ENCODE measurements around the gene TOR2A.

The TOR2A gene

GRCh38 chr9:127732444-127732843, 2.6 kb downstream of the TOR2A start:
- Histone ChIP-seq H3K4me3 (ENCODE audit: low read length) (no peak overlapping the region), H3K9me3 (ENCODE audit: insufficient read depth, low read length) (no peaks in the 10 kb centered on the region), H3K36me3 (replicated peaks; ENCODE audit: low read depth, low read length) (no peaks in the 10 kb centered on the region), H3K27me3 (ENCODE audit: low read depth, low read length) (no peaks in the 10 kb centered on the region), H3K4me1 (ENCODE audit: low read length) (peaks cover 13% of the 10 kb centered on the region), H2AFZ (ENCODE audit: low read depth, low read length) (no peak overlapping the region), H4K20me1 (ENCODE audit: insufficient read depth, low read length) (no peaks in the 10 kb centered on the region), H3K9ac (ENCODE audit: low read length) (no peak overlapping the region), H3K27ac (ENCODE audit: low read length) (no peak overlapping the region), H3K79me2 (ENCODE audit: low read length) (no peaks in the 10 kb centered on the region), H3K4me2 (ENCODE audit: low read length) (no peak overlapping the region)
- TF ChIP-seq CTCF (IDR thresholded peaks at IDR 0.05; ENCODE audit: low read depth, low read length) (no peak), EZH2phosphoT487 (IDR thresholded peaks at IDR 0.05; ENCODE audit: low read depth) (no peak)

- Histone ChIP-seq H3K36me3 (replicated peaks; ENCODE audit: low read depth, low read length) (no peaks in the 10 kb centered on the region), H3K9ac (ENCODE audit: low read length) (no peak overlapping the region), H3K4me2 (ENCODE audit: low read length) (no peak overlapping the region), H3K79me2 (ENCODE audit: low read length) (no peaks in the 10 kb centered on the region), H3K4me3 (ENCODE audit: low read length) (no peak overlapping the region), H4K20me1 (ENCODE audit: insufficient read depth, low read length) (no peaks in the 10 kb centered on the region), H3K27ac (ENCODE audit: low read length) (no peak overlapping the region), H3K27me3 (ENCODE audit: low read depth, low read length) (no peaks in the 10 kb centered on the region), H2AFZ (ENCODE audit: low read depth, low read length) (no peak overlapping the region), H3K9me3 (ENCODE audit: insufficient read depth, low read length) (no peaks in the 10 kb centered on the region), H3K4me1 (ENCODE audit: low read length) (peaks cover 13% of the 10 kb centered on the region)
- TF ChIP-seq CTCF (IDR thresholded peaks at IDR 0.05; ENCODE audit: low read depth, low read length), result no peak
Measured at GRCh38 chr9:127731938-127732337, 3.2 kb downstream of the TOR2A start.

GRCh38 chr9:127730799-127731410, 4.2 kb downstream of the TOR2A start:
- no peaks in the 10 kb centered on the region for H3K27me3 ChIP-seq (ENCODE audit: low read depth, low read length)
- no peaks in the 10 kb centered on the region for H3K79me2 ChIP-seq (ENCODE audit: low read length)
- no peak overlapping the region for H3K4me2 ChIP-seq (ENCODE audit: low read length)
- no peak overlapping the region for H3K27ac ChIP-seq (ENCODE audit: low read length)
- no peak overlapping the region for H3K9ac ChIP-seq (ENCODE audit: low read length)
- no peak overlapping the region for H2AFZ ChIP-seq (ENCODE audit: low read depth, low read length)
- H3K4me1 ChIP-seq (ENCODE audit: low read length), result peaks cover 13% of the 10 kb centered on the region
- H3K36me3 ChIP-seq (replicated peaks; ENCODE audit: low read depth, low read length), result no peaks in the 10 kb centered on the region
- no peak for TF ChIP-seq EZH2phosphoT487 (IDR thresholded peaks at IDR 0.05; ENCODE audit: low read depth)
- no peak for TF ChIP-seq CTCF (IDR thresholded peaks at IDR 0.05; ENCODE audit: low read depth, low read length)
- H4K20me1 ChIP-seq (ENCODE audit: insufficient read depth, low read length), result no peaks in the 10 kb centered on the region
- no peak overlapping the region for H3K4me3 ChIP-seq (ENCODE audit: low read length)
- no peaks in the 10 kb centered on the region for H3K9me3 ChIP-seq (ENCODE audit: insufficient read depth, low read length)

GRCh38 chr9:127730262-127730661, 4.8 kb downstream of the TOR2A start:
- Histone ChIP-seq H3K9me3 (ENCODE audit: insufficient read depth, low read length) (no peaks in the 10 kb centered on the region), H3K9ac (ENCODE audit: low read length) (no peak overlapping the region), H3K4me3 (ENCODE audit: low read length) (no peak overlapping the region), H3K4me2 (ENCODE audit: low read length) (no peak overlapping the region), H3K36me3 (replicated peaks; ENCODE audit: low read depth, low read length) (no peaks in the 10 kb centered on the region), H3K27ac (ENCODE audit: low read length) (no peak overlapping the region), H3K4me1 (ENCODE audit: low read length) (peaks cover 9% of the 10 kb centered on the region), H2AFZ (ENCODE audit: low read depth, low read length) (no peak overlapping the region), H4K20me1 (ENCODE audit: insufficient read depth, low read length) (no peaks in the 10 kb centered on the region), H3K27me3 (ENCODE audit: low read depth, low read length) (no peaks in the 10 kb centered on the region), H3K79me2 (ENCODE audit: low read length) (no peaks in the 10 kb centered on the region)
- TF ChIP-seq EZH2phosphoT487 (IDR thresholded peaks at IDR 0.05; ENCODE audit: low read depth), result no peak
- no peak for TF ChIP-seq CTCF (IDR thresholded peaks at IDR 0.05; ENCODE audit: low read depth, low read length)

Measured in OCI-LY3 (cell line).